HG03095 (cell line): ENCODE results near the gene SNX25.
"Not testable (repeated sequence)": the region's sequence is repeated elsewhere in the genome, so short reads cannot be mapped to it uniquely, and the experiment has no call there.

ENCODE experiments used
- ATAC-seq: cut with Tn5 transposase; IDR thresholded peaks from one replicate; pipeline ENCODE4 v1.9.1; 2021; ENCODE audit warnings: moderate library complexity; ENCODE audit not compliant: unreplicated experiment

The SNX25 gene

DNA sequence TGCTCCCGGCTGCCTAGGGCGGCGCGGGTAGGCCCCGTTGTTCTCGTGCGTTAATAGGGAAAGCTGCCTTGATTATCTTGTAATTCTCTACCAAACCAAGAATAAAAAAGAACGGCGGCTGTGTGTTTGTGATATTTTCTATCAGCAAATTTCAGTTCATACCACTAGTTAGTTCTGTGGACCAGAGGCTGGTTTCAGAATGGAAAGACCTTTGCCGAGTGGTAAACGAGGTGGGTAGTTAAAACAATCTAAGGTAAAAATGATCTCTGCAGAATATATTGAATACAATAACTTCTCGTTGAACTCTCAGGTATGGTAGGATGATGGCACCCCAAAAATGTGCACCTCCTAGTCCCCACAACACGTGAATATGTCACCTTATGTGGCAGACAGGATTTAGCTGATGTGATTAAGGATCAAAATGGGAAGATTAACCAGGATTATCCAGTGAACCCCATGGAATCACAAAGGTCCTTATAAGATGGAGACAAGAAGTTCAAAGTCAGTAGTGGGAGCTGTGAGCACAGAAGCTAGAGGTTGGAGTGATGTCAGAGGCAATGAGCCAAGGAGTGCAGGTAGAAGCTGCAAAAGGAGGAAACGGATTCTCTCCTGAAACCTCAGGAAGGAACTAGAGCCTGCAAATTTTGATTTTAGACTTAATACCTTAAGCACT, 5.0 kb upstream of the SNX25 start:
- no peak for ATAC-seq

DNA sequence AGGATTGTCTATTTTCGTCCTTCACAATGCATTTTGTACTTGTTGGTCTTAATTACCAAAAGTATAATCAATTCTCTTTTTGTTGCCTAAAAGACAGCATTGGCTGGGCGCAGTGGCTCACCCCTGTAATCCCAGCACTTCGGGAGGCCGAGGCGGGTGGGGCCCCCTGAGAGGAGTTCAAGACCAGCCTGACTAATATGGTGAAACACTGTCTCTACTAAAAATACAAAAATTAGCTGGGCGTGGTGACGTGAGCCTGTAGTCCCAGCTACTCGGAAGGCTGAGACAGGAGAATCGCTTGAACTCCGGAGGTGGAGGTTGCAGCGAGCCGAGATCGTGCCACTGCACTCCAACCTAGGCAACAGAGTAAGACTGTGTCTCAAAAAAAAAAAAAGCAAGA, 4.3 kb upstream of the SNX25 start:
- ATAC-seq: not testable (repeated sequence)

DNA sequence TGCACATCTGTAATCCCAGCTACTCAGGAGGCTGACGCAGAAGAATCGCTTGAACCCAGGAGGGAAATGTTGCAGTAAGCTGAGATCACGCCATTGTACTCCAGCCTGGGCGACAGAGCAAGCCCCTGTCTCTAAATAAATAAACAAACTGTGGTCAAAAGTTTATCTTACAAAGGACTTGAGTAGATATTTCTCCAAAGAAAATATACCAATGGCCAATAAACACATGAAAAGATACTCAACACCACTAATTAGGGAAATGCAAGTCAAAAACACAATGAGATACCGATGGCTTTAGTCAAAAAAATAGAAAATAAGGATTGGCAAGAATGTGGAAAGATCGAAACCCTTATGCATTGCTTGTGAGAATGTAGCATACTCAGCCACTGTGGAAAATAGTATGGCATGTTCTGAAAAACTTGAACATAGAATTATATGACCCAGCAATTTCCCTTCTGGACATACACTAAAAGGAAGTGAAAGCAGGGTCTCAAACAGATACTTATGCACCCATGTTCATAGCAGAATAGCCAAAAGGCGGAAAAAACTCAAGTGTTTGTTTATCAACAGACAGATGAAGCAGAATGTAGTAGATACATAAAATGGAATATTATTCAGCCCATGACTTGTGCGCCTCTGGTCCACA, 3.6 kb upstream of the SNX25 start:
- ATAC-seq: no peak

DNA sequence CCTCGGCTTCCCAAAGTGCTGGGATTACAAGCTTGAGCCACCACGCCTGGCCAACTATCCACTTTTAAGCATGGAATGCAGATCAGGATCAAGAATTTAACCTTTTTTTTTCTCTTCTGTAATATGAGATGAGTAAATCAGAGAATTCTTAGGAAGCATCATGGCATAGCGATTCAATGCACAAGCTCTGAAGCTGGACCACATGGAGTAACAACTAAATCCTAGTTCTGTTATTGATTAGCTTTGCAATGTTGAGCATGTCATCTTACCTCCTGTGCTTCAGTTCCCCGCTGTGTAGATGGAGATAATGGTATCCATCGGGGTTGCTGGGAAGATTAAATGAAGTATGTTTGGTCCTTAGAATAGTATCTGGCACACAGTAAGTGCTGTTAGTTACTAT, 1.9 kb upstream of the SNX25 start:
- ATAC-seq: no peak

DNA sequence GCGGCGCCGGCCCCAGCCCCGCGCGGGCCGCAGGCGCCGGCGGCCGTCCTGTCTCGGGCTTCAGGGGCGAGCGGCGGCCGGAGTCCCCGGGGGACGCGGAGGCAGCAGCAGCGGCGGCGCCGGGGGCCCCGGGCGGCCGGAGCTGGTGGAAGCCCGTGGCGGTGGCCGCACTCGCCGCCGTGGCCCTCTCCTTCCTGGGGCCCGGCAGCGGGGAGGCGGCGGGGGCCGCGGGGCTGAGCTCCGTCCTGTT, 379 bp downstream of the SNX25 start:
- peak; percentile 9 for ATAC-seq

DNA sequence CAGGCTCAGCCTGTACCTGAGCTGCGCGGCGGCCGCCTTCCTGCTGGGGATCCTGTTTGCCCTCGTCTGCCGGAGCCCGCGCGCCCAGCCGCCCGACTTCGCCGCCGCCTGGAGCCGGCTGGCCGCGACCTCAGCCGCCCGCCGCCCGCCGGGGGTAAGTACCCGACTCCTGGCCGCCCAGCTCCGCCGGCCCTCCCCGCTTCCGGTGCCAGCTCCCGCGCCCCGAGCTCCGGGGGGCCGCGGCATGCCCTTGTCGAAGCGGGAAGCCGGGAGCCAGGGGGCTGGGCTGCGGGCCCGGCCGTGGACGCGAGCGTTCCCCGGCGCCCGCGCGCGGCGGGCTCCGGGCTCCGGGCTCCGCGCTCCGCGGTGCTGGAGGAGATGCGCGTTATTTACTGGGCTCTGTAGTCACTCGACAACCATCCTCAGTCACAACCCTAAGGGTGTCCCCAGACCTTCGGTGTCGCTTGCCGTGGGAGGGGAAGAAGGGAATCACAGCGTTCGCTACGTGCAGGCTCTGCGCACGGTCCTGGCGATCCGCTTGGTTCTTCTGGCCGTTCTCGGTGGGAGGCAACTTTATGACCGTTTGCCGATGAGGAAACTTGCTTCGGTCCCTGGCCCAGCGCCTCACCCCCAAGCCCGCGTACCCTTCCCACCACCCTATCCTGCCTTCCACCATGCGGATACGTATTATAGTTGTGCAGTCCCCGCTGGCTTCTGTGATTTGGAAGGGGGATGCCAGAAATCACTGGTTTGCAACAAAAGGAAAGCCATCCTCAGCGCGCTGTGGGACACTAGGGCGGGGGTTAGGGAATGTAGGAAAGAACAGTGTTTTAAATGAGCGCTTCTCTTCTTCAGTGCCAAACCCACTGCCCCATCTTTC, 944 bp downstream of the SNX25 start:
- peak; percentile 2 for ATAC-seq

DNA sequence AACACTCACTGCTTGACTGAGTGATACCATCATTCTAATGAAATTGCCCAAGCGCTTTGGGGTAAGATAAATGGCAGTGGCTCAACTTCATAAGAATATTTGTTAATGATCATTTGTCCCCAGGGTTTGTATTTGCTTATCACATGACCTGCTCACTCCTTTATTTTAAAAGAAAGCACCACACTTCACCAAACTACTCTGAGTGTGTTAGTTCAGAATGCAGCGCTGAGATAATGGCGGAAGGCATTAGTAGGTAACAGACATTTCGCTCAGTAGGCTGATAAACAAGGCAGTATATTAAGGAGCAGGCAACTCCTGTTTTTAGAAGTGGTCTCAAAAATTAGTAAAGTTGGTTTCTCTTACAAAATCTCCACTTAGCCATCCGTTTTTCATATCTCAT, 1.6 kb downstream of the SNX25 start:
- no peak for ATAC-seq

DNA sequence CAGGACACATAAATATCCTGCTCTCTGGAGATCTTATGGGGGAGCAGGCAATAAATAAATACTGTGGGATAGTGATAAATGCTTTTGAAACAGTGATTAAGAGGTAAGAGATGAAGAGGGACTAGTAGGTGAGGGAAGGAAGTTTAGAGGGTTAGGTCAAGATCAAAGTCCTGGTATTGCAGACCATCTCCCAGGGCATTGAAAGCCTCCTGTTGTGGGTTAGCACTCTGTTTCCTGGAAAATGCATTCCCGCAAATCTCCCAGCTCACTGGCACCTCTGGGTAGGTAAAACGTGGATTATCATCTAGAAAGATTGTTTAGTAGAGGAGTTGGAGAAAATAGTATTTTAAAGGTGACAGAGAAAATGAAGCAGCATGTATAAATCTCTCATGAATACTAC, 2.2 kb downstream of the SNX25 start:
- no peak for ATAC-seq

DNA sequence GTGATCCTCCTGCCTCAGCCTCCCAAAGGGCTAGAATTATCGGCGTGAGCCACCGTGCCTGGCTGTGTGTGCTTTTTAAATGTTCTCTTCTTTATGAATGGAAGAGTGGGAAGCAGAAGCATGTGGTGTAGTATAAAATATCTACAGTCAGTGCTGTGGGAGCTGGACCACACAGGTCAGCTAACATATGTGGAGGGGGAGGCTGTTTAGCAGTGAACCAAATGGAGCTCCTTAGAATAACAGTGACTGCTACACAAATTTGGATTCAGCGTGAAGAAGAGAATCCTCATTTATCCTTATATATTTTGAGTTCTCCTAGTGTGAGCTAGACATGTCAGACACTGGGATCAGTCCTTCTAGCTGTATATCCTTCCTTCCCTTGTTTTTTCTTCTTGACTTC, 3.2 kb downstream of the SNX25 start:
- no peak for ATAC-seq

DNA sequence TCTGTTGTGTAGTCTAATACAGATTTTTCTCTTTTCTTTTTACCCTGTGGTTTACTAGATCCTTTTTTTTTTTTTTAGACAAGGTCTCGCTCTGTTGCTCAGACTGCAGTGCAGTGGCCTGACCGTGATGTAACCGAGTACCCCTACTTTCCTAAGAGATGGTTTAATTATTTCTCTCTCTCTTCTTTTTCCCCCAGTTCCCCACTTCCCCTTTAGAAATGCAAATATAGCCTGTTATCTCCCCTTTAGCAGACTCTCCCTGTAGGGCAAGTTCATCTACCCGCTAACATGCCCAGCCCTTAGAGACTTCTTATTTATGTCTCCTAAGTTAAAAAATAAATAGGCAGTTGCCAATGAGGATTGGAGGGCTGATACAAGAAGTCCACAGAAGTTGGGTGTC, 4.5 kb downstream of the SNX25 start:
- peak; percentile 43 for ATAC-seq

DNA sequence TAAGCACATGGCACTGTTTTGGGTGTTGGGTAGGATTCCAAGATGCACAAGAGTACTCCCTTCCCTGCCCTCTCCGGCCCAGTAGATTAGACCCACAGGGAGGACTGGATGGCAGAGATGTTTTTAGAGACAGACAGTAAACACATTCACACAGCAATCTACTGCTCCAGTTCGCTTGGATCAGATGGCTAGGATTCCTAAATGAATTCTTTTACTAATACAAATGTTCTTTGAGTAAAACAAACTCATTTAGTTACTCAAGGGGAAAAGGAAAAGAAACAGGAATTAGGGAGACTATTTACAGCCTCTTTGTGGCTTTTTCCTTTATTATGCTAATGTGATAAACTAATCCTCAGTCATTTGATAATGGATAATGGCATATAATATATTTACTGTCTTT, 5.9 kb downstream of the SNX25 start:
- ATAC-seq: no peak

DNA sequence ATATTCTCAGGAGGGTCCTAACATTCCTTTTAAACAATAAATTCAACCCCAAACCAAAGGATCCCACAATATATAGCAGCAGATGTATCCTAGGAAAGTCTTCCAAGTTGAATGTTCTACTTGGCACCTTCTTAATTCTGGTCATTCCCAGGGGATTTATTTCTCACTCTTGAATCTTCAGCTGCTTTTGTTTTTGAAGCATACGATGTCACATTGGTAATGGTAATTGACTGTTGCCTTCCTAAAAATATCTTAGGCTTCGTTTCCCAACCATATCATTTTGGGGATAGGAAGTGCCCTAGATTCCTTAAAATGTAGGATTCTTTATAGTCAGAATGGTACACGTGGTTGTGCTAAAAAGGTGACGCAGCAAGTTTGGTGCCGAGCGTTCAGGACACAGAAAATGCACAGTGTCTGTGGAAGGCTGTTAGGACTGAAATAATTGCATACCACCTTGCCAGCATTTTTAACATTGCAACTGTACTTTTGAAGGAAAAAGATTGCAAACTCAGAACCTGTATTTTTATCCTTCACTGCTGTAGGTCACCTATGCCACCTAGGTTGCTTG, 8.1 kb downstream of the SNX25 start:
- ATAC-seq: no peak

DNA sequence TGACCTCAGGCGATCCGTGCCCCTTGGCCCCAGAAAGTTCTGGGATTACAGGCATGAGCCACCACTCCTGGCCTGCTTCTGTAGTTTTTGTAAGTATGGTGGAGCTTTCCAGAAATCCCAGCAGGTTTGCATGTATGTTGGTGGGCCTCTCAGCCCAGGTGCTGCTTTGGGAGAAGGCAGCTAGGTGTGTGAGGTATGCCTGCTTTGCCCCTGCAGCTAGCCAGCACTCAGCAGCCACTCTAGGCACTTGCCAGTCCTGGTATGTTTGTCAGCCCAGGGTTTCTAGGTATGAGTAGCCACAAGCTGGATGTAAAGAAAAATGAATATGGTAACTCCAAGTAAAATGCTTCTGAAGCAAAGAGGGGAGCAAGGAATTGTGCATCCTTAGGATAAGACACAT, 8.9 kb downstream of the SNX25 start:
- no peak for ATAC-seq

DNA sequence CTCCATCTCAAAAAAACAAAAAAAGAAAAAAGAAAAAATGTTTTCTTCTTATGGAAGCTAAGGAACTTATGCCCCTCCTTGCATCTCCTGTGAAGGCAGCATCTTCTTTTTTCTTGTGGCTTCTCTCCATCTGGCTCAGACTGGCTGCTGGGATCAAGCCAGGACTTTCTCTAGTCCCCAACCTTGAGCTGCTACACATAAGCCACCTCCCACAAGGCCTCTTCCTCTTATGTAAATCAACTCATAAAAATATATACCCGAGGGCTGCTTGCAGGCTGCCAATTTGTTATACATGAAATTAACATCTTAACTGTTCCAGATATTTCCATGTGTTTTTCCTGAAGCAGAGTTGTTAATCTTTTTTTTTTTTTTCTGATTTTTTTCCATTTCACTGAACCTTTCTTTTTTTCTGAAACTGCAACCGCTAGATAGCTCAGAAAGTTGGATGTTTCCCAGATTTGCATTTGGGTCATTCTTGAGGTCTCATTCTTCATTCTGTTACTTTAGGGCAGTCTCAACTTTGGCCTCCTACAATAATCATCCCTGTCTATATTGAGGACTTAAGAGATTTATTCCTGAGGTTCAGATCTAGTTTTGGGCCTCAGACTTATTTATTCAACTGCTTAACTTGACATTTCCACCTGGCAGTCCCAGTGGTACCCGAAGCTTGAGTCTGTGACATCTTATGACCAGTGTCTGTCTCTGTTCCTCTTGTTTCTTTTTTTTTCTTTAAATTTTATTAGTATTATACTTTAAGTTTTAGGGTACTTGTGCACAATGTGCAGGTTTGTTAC, 10.3 kb downstream of the SNX25 start:
- peak; percentile 61 for ATAC-seq

DNA sequence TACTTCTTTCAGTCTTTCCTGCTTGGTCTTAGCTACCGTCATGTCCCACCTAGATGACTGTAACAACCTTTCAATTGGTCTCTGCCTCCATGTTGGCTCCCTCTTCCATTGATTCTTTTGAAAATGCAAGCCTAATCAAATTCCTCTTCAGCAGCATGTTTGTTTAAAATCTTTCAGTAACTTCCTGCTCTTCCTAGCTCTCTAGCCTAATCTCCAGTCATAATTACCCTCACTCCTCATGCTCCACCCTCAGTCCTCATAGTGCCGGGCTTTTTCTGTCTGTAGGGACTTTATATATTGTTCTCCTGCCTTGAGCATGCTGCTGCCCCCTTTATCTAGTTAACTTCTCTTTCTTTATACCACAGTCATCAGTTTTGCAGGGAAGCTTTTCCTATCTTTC, 12.1 kb downstream of the SNX25 start:
- ATAC-seq: no peak

DNA sequence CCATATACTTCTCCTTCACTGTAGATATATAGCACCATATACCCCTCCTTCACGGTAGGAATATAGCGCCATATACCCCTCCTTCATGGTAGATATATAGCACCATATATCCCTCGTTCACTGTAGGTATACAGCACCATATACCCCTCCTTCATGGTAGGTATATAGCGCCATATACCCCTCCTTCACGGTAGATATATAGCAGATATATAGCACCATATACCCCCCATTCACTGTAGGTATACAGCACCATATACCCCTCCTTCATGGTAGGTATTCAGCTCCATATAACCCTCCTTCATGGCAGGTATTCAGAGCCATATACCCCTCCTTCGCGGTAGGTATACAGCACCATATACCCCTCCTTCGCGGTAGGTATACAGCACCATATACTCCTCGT, 12.5 kb downstream of the SNX25 start:
- ATAC-seq: no peak

DNA sequence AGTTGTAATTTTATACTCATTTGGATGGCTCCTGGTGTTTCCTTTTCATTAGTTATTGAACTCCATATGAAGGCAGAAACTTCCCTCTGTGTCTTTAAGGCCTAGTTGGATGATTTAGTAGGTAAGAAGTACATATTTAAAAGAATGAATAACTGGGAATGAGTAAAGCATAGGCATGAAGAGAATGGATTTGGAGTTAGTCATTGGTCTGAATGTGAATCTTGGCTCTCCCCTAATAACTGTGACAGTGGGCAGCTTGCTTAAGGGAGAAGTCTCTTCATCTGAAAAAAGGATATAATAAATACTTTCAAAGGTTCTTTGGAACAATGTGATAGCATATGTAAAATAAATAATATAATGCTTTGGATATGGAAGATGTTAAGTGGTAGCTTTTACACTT, 13.2 kb downstream of the SNX25 start:
- no peak for ATAC-seq

DNA sequence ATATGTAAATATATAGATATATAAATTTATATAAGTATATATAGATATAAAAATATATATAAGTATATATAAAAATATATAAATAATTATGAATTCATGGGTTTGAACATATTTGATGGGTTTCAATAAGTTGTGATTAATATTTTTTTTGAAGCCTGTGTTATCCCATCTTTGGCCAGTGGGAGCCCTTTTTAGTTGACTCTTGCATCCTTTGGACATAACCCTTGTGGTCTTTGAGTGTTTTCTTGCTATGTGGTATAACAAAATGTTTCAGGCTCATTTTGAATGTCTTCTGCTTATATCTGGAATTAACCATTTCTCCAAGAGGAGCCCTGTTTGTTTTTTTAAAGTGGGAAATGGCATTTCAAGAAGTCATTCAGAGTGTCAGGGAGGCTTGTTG, 15.2 kb downstream of the SNX25 start:
- no peak for ATAC-seq

DNA sequence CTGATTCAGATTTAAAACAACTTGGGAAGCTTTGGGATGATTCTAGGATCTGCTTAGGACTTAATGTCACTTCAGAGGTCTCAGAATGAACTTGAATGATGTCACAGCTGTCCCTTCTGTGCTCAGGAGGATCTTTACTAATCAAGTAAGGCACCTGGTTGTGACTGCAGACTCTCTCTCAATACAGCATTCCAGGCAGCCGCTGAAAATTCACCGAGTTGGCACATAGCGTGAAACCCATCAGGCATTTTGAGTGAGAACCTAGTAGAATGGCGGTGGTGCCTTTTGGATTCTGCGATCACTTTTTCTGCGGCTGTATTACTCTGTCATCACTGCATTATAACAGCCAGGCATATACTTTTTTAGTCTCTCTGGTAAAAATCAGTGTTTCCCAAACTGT, 16.5 kb downstream of the SNX25 start:
- ATAC-seq: no peak

DNA sequence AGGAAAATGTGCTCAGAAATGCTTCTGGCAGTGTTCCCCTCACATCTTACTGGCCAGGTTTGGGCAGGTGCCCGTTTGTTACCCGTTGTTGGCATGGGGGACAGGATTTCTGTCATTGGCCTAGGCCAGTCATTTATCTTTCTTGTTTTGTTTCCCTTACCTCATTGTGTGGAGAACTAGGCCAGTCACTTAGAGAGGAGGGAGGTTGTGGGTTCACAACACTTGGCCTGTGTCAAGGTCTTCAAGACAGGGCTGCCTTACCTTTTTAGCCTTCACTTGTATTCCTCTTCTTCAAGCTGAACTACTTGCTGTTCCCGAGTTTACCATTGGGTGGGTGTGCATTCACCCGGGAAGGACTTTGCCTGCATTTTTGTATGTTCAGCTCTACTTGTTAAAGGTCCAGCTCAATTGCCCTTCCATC, 17.7 kb downstream of the SNX25 start:
- no peak for ATAC-seq

DNA sequence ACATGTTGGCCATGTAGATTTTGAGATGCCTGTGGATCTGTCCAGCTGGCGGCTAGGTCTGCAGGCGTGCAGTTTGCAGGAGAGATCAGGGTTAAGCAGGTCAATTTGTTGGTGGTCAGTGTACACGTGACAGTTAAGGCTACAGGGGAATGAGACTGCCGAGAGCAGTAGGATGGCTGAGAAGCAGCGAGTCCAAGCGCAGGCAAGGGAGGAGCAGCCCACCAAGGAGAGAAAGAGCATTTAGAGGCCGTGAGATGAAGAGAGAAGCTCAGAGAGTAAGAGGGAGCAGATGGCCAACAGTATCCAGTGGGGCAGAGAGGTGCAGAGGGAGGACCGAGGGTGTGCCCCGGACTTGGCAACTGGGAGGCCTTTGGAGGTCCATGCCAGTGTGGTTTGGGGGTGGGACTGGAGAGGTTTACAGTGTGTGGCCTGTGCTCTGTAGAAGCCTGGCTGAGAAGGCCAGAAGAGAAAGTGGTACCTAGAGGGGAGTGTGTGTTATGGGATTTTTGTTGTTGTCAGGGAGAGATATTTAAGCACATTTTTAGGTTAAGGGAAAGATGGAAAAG, 18.4 kb downstream of the SNX25 start:
- no peak for ATAC-seq
